ENCODE data around the gene KLHL3.

KLHL3 gene

DNA sequence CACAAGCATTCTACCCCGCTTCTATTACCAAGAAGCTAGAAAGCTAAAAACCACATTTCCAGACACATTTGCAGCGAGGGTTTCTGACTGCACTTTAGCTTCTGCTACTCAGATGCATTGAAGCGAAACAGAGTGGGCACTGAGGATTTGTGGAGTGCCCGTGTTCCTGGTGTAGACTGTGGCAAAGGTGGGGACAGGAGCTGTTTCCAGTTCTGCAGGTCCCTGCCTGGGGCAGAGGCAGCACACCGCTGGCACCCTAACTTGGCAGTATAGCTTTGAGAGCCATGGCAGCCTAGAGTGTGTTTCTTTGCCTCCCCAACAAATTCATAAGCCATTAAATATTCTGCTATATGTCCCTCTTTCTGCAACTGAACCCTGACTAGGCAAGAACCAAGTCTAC is 128.1 kb downstream of the KLHL3 start:
- DNase-seq = peak; percentile 44

DNA sequence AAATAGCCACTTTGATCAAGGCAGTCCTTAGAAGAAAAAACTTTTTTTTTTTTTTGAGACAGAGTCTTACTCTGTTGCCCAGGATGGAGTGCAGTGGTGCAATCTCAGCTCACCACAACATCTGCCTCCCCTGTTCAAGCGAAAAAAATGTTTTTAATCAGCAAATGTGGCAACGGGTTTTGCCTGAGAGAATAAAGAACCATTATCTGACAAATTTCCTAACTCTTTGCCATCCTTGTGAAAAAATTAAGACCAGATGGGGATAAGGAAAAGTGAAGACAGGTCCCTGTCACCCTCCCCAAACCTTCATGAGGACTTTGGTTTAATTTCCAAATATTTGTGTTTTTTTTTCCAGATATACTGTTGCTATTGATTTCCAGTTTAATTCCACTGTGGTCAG is 129.5 kb downstream of the KLHL3 start:
- DNase-seq = no peak

DNA sequence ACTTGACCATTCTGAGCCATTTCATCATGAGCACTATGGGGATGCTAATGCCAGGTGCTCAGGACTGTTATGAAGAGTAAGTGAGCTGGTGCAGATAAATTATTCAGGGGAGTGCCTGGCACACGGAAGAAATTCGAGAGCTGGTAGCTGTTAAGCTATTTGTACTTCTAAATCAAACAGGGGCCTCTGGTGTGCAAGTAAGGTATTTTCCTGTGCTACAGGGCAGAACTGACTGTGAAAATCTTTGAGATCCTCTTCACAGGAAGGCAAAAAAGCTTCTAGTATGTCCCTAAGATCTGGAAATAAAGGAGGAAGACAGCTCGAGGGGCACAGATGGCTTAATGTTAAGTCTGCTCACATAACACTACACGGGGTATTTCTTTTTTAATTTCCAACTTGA is 130.5 kb downstream of the KLHL3 start:
- no peak for DNase-seq

DNA sequence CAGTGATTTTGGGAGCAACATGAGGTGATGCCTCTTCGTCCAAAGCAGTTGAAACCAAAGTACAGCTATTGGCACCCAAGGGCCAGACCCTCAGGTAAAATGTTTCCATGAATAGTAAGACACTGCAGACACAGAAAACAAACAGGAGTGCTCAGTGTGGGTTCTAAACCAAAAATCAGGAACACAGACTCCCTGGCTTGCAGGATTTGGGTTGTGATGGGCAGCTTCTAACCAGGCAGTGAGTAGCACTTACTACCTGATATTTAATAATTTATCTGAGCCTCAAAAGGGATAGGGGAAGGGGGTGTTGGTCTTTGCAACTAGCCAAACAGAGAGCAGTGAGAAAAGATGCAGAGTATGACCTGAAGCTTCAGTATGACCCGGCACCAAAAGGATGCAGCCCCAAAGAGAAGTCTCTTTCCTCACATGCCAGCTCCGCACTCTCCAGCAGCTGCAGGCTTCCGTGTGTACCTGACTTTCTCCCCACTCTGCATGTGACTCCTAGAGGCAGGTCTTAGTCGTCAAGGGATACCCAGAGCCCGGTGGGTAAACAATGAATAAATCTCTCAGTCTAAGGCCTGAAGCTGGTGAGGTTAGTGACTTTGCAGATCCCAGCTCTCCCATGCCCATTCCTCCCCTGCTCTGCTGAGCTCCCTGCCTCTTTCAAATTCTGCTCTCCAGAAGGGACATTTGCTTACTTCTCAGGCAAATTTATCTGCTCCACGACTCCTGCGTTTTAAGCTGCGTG is 131.4 kb downstream of the KLHL3 start:
- DNase-seq = no peak

DNA sequence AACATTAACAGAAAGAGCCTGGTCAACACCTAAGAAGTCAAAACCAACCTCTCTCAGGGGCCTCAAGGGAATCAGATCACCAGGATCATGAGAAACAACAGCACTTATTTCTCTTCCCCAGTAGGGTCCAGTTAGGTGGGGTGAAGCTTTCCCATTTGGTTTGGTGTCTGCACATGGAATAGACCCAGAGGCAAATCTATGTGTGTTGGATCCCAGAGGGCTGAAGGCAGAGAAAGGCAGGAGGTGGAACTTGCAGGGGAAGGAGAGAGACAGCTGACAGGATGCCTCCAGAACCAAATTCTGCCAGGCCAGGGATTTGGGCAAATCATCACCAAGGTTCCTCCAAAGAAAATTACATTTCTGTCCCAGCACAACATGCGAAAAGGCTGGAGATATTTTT is 132.0 kb downstream of the KLHL3 start:
- no peak for DNase-seq

DNA sequence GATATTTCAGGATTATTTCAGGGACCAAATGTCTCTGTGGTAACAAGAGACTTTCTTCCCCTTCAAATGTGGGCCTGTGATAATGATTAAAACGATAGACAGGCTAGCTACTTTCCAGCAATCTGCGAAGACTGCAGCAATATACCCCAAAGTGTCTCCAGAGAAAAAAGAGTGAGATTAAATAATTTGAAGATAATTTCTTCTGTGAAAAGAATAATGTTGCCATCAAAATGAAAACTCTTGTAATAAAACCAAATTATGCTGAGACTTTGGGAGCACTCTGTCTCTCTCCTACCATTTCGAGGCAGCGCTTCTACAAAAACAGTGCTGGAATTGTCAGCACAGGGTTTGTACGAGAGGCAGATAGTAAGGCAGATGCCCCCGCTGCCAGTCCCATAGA is 132.5 kb downstream of the KLHL3 start:
- no peak for DNase-seq

DNA sequence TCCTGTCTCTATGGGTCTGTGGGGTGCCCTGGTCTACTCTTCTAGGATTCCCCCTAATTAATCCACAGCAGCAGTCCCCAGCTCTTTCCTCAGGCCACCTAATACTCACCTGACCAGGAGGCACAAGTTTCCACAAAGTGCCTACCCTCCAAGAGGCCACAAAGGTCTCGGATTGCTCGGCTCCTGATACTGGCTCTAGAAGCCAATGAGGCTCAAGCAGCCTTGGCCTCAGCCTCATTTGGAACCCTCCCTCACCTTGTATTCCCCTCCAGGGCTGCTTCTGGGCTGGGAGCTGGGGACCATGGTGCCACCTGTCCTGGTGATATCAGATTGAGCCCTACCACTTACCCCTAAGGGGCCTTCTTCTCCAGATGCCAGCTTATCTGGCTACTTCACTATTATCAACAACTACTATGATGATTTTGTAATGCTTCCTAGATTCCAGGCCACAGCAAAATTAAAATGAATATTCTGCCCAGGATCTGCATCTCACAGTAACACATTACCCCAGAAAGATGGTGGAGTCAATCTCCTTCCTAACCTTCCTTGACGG is 133.1 kb downstream of the KLHL3 start:
- DNase-seq = no peak

DNA sequence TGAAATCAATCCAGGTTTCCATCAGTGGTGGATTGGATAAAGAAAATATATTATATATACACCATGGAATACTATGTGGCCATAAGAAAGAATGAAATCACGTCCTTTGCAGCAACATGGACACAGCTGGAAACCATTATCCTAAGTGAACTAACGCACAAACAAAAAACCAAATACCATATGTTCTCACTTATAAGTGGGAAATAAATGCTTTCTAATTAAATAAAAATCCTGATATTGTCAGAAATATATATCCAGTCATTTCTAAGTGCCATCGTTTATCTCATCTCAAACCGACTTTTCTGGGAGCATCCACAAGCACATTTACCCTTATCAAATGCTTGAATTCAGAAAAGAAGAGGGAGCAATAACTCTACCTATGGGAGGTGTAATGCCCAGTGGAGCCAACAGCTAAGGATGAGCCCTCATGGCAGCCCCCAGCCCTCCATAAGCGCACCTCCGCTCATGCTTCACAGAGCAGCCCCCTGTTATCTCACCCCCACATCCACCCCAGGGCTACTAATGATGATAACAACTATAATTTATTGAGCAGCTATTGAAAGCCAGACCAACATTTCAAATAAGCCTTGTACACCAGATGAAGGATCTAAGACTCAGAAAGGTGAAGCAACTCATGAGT is 135.0 kb downstream of the KLHL3 start:
- no peak for DNase-seq

DNA sequence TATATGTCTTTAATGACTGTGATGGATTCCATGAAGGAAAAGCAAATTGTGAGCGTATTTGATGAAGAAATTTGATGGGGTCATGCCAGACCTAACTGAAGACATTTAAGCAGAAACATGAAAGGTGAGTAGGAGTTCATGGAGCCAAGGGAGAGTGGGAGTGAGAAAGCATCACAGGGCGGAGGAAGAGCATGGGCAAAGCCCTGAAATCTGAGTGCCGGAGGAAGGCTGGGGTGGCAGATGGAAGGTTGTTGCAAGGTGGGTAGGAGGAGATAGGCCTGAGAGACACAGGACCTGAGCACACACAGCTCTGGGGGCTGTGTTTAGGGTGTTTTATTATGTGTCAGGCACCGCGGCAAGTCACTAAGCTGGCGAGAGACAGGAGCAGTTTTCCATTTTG is 136.4 kb downstream of the KLHL3 start:
- DNase-seq = no peak

DNA sequence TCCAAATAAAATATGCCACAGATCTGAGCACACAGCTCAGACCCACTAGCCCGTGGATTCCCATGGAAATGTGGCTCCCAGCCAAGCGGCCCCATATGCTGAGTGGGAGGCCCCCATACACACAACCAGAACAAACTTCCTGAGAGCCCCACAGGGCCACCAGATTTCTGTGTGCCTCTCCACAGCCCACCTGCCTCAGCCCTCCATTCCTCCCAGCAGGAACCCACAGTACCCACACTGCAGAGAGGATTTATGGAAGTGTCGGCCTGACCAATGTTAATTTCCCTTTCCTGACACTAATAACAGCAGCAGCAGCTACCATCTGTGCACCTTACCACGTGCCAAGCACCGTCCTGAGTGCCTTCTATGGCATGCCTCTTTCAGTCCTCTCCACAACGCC is 137.5 kb downstream of the KLHL3 start:
- DNase-seq = no peak

DNA sequence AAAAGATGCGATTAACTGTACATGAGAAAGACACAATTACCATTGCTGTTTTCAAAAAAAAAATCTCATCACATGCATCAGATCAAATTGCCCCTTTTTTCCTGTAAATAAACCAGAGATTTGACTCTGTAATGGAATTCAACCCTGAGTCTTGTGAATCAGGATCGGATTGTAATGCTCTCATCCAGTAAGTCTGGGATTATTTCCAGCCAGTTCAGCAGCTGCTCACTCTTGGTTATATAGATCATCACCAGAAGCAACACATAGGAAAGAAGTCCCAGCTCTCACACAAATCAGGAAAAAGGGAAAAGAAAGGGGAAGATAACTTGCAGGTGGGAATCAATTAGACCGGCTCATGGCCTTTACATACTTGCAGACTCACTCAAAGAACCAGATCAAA is 138.9 kb downstream of the KLHL3 start:
- no peak for DNase-seq

DNA sequence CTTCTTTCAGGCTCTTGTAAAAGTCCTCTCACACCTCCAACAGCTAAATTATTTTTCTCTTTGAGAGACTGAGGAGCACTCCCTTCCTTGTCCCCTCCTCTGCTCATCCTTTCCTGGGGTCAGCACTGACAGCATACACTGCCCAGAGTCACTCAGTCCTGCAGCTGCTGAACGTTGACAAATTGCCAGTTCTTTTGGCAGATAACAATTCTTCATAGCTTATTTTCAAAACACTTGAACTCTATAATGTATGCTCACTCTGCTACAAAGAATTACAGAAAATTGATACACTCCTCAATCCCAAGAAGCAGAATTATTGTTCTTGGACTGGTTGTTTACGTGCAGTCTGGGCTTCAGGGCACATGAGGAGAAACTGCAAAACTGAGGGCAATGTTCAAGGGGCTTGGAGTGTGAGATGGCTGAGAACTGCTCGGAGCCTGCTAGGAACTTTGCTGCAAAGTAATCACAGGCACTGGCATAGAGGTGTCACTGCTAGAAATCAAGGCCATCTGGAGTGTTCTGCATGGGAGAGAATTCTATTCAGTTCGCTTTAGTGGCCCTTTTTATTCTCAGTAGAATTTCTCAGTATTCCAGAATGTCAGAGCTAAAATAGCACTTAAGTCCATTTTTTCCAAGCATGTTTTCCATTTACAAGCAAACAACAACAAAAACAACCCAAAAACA is 140.4 kb downstream of the KLHL3 start:
- DNase-seq = no peak

DNA sequence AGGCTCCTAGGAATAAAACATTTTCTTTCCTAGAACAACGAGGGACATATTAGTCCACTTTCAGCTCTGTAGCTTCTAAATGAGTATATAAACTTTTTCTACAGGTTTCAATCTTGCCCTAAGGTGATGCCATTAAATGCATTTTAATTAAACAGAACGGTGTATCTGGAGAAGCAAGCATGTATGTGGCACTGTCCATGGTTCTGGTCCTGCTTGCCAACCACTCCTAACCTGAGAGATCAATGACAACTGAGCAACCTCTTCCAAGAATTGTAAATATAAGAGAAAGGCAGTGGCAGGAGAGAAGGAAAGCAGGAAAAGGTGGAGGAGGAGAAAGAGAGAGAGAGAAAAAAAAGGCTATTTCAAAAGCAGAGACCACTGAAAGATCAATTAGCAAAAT is 141.2 kb downstream of the KLHL3 start:
- DNase-seq = no peak

DNA sequence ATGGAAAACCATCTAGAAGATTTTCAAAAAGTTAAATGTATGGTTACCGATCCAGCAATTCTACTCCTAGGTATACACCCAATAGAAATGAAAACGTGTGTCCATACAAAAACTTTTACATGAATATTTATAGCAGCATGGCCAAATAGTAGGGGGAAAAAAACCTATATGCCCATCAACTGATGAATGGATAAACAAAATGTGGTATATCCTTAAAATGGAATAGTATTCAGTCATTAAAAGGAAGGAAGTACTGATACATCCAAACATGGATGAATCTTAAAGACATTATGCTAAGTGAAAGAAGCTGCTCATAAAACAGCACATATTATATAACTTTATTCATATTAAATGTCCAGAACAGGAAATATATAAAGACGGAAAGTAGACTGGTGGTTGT is 143.6 kb downstream of the KLHL3 start:
- no peak for DNase-seq

DNA sequence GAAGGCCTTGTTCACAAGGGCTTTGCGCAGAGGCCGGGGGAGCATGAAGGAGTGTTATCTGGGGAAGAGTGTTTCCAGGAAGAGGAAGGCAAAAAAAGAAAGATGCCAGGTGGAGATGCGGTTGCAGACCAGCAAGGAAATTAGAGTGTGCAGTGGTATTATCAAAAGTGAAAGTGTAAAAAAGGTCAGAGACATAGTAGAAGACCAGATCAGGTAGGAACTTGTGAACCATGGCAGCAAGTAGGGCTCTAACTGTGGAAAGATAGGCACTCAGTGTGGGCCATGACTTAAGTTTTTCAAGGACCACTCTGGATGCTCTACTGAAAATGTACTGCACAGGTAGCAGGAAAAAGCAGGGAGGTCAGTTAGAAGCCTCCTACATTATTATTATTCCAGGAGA is 146.7 kb downstream of the KLHL3 start:
- DNase-seq = no peak

DNA sequence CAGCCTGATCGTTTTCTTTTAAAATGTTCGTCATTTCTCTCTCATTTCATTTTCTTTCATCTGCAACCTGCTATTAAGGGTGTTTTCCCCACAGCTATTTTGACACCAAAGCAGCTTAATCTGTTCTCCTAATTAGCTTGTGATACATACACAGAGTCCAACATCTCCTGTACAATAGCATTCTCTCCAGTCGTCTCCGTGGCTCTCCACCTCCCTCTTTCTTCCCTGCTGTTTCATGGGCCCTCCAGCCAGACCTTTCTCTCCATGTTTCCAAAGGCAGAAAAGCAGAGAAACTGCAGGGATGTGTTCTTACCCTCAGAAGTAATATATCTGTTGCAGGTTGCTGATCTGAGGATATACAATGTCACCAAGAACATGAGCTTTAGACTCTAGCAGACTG is 148.0 kb downstream of the KLHL3 start:
- DNase-seq = no peak

DNA sequence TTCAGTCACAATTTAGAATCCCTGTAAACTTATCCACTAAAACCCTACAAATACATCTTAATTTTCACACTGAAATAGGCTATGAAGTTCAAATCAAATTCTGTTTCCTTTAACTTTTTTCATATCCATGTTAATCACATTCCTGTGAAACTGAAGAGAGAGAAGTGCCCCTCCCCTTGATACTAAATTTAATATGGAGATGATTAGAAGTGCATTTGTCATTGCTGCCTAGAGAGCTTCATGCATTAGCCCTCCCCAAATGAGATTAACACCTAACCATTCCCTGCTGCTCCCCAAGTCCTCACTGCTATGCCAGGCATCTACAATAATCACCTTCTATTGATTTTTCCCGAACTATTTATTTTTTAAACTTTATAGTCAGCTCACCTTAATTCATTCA is 151.6 kb downstream of the KLHL3 start:
- no peak for DNase-seq

DNA sequence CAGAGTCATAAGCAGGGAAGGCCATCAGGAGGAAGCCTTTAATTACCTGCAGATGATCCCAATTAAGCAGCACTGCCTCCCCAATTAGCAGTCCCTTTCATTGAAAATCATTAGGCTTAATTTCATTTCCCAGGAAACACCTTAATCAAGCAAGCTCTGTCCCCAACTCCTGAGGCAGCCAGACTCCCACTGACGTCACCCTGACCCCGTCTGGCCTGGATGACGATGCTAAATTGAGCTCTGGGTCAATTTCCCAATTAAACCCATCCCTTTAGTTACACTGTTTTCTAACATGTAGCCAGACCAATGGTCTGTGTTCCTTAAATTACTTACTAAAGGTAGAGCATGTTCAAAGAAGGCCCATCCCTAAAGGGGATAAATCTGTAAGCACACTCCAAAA is 152.8 kb downstream of the KLHL3 start:
- DNase-seq = no peak

DNA sequence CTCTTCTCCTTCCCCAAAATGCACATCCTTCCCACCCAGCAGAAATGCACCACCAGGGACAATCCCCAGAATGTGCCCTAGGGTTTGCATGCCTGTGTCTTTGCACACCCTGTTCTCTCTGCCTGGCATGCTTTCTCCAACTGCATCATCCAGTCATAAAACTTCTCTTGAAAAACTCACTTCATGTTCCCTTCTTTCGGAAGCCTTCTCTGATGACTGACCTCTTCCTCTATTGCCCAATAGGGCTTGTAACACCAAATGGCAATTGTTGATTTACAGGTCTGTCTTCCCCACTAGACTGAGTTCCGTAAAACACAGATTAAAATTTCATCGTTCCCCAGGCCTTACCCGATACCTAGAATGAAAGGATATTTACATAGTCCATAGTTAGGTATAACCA is 153.7 kb downstream of the KLHL3 start:
- no peak for DNase-seq

DNA sequence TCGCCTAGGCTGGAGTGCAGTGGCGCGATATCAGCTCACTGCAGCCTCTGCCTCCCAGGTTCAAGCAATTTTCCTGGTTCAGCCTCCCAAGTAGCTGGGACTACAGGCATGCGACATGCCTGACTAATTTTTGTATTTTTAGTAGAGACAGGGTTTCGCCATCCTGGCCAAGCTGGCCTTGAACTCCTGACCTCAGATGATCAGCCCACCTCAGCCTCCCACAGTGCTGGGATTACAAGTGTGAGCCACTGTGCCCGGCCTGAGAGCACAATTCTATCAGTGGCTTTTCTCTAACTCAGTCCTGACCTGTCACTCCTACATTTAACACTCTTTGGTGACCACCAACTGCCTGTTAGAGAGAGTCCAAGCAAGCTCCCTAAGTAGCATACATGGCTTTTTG is 154.1 kb downstream of the KLHL3 start:
- no peak for DNase-seq

DNA sequence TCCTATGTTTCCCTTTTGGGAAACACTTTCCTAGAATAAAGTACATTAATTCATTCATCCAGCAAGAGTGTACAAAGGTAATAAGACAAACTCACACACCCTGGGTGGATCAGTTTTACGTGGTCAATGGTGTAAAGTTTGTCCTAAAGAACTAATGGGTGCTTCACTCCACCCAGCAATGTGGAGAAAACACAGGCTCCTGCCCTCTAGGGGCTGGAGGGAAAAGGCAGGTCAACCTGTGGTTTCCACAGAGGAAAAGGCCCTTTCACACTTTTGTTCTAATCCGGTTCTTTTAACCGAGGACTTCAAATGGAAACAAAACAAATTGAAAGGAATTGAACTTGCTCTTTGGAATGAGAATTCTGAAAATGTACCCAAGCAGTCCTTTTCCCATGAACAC is 155.9 kb downstream of the KLHL3 start:
- no peak for DNase-seq

DNA sequence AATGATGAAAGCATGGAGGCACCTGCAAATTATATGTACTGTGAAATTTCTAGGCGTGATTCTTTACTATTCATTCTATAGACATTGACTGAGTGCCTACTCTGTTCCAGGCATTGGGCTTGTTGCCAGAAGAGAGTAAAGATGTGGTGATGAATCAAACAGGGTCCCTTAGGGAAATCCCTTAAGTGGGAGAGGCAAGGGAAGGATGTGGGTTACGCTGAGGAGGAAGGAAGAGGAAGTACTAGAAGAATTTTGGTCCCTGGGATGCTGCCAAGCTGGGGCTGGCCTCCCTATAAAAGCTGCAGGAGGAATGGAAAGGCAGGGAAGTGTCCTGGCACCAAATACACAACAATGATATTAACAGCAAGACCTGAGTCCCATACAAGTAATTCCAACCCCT is 160.0 kb downstream of the KLHL3 start:
- DNase-seq = peak; percentile 18

DNA sequence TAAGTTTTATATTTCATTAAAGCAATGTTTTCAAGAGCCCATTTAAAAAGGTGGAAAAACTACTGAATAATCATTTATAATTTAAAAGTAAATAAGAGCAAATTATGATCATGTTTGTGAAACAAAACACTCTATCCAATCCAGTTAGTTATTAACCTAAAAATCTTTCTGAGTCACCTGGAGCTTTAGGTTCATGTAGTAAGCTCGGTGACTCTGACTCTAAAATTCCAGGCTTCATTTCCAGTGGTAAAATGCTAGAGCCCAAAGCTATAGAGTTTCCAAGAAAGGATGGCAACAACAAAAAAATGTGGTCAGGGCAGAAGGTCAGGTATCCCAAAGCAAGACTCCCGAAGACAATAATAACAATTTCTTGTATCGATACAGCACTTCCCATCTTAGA is 160.7 kb downstream of the KLHL3 start:
- no peak for DNase-seq

DNA sequence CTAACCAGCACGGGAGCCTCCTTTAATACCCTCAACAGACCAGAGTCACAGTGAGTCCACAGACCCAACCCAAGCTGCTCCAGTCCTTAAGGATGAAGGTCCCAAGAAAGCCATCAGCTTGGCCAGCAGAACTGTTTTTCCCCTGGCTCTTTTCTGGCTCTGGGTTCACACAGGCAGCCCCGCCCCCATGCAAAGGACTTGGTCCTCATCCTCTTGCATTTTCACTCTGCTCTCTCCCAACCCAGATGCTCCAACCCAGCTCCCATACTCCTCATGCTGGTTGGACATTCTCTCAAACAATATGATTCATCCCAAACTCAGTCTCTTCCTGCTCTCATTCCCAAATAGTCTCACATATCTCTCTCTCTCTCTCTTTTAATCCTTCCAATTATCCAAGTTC is 162.5 kb downstream of the KLHL3 start:
- DNase-seq = no peak
